ENCODE measurements around the gene KLF16.

- TF ChIP-seq CTCF (IDR thresholded peaks at IDR 0.05; ENCODE audit: low read length) = no peak
- no peak for TF ChIP-seq EZH2 (IDR thresholded peaks at IDR 0.05; ENCODE audit: borderline replicate concordance, low read length)
These were observed 26.2 kb downstream of the KLF16 start for GRCh38 chr19:1837222-1837565.

Data from OCI-LY1 (cell line).